NCI-H2196 treated with DMSO at 0.1 percent for 48 hours (cell line): Measurements from ENCODE around the gene LSM7.

Experiments used
- DNase-seq: peaks from one replicate; lab custom pipeline; 2025; ENCODE audit not compliant: unreplicated experiment; lab: John Stamatoyannopoulos, UW

LSM7 gene

DNA sequence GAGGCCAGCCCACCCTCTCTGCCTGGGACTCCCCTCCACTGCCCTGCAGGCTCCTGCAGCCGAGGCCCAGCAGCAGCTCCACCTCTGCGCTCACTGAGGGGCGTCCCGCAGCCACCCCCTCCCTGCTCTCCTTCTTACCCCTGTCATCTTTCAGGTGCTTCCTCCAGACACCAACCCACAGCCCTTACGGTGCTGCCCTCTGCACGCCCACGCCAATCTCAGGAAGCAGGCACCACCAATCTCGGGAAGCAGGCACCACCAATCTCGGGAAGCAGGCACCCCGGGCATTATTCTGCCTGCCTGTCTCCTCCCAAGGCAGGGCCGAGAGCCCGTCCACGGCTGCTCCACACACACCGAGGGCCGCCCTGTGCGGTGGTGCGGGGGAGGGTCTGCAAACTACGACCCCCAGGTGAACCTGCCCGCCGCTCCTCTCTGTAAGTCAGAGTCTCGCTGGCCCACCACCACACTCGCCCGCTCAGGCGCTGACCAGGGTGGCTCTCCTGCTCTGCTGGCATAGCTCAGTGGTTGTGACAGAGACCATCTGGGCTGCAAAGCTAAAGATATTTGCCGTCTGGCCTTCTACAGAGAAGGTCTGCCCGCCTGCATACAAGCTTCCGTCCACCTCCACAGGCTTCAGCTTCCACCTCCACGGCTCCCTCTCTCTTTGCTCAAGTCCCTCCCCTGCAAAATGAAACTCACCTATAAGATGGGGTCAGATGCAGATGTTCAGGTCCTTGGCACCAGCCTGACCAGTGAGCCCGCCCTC lies 2.9 kb downstream of the LSM7 start:
- DNase-seq = no peak

DNA sequence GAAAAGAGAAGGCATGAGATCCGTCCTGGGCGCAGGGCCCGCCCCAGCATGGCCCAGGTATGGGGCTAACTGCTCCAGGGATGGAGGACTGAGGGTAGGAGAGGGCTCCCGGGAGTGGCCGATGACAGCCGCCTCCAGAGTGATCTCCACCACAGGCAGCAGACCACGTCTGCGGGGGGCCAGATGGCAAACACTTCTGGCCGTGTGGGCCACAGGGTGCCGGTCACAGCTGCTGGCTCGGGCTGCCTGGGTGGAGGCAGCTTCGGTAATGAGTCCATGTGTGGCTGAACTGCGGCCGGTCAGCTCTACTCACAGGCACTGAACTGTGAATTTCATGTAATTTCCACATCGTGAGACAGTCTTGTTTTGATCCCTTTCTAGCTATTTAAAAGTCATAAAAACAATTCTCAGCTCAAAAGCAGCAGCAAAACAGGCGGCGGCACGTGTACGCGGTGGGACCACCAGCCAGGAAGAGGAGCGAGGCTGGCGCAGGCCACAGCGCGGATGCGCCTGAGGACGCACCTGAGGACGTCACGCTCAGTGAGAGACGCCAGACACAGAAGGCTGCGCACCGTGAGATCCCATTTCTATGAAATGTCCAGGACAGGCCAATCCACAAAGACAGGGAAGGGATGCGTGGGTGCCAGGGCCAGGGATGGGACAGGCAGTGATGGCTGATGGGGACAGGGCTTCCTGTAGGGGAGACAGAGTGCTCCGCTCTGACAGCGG lies 4.0 kb downstream of the LSM7 start:
- no peak for DNase-seq

- no peak for DNase-seq
Observed at GRCh38 chr19:2323707-2324106, 4.7 kb downstream of the LSM7 start.

DNA sequence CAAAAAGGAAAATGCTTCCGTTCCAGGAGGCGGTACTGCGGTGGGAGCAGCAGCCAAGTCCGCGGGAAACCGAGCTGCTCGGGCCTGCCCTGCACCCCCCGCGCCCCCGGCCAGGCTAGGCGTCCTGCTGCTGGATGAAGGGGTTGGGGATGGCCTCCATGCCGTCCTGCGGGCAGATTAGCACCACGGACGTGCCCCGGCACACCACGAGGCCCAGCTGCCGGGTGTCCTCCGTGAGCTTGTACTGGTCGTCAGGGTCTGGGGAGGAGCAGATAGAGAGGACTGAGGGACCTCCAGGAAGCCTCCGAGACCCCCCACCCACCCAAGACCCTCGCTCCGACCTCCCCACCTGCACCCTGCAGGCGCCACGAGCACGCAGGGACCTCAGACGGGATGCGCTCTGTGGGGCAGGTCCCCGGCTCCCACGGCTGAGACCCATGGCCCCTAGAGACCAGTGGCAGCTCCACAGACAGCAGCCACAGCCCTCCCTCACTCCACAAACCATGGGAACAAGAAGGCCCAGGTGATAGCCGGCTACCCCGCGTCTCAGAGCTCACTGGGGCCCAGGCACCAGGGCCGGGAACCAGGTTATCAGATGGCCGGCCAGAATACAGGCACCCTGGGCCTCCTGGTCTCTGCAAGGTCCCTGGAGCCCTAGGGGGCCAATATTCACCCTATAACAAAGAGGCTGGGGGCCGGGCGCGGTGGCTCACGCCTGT lies 6.7 kb downstream of the LSM7 start:
- no peak for DNase-seq

DNA sequence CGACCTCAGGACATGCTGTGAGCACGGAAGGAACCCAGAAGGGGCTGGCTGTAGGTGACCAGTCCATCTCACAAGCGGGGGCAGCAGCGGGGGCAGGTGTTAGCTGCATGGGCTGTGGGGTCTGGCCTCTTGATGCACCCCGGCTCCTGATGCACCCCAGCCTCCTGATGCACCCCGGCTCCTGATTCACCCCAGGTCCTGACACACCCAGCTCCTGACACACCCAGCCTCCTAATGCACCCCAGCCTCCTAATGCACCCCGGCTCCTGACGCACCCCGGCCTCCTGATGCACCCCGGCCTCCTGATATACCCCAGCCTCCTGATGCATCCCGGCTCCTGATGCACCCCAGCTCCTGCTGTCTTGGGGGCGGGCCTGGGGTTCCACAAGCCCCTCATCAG lies 7.4 kb downstream of the LSM7 start:
- DNase-seq = no peak

DNA sequence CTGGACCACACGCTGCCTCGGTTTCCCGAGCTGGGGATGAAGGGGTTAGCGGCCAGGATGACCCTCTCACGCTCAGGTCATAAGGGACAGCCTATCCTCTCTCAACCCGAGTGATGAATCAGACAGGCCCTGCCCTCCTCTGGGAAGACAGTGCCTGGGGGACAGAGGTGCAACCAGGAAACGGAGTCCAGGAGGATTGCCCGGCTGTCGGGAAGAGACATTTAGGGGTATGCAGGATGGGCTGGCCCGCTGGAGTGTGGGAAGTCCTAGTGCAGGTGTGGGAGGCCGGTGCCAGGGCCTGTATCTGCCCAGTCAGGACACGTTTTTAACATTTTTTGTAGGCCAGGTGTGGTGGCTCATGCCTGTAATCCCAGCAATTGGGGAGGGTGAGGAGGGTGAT lies 8.3 kb downstream of the LSM7 start:
- DNase-seq = no peak

DNA sequence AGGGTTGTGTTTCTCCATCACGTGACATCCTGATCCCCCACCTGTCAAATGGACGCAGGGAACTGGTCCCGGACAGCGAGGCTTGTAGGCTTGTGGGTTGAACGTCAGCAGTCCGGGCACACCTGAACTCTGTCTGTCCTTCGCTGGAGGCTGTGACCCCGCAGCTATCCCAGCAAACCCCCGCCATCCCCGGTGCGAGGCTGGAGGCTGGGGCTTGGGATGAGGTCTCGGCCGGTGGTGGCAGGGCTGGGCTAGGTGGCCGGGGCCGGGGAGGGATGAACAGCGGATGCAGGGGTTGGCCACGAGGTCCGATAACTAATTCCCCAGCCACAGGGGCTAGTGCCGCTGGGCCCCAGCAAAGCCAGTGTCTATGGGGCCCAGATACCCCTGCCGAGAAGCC lies 8.8 kb downstream of the LSM7 start:
- no peak for DNase-seq

GRCh38 chr19:2318923-2319322 lies 9.5 kb downstream of the LSM7 start:
- no peak for DNase-seq

DNA sequence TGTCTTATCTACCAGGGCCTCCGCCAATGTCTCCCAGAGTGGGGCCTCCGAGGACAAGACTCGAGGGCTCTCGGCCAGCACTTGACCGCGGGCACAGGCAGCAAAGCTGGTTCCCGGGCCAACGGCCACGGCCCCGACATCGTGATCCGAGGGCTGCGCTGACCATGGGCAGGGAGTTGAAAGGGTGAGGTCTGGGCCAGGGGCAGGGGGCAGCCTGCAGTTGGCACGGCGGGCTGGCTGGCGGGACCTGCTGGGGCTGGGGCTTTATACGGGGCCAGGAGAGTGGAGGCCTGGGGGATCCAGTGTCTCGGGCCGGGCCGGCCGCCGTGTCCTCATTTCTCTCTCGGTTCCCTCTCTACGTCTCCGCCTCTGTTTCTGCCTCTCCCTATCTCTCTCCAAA lies 10.6 kb downstream of the LSM7 start:
- no peak for DNase-seq

GRCh38 chr19:2317300-2317699 lies 11.1 kb downstream of the LSM7 start:
- no peak for DNase-seq

DNA sequence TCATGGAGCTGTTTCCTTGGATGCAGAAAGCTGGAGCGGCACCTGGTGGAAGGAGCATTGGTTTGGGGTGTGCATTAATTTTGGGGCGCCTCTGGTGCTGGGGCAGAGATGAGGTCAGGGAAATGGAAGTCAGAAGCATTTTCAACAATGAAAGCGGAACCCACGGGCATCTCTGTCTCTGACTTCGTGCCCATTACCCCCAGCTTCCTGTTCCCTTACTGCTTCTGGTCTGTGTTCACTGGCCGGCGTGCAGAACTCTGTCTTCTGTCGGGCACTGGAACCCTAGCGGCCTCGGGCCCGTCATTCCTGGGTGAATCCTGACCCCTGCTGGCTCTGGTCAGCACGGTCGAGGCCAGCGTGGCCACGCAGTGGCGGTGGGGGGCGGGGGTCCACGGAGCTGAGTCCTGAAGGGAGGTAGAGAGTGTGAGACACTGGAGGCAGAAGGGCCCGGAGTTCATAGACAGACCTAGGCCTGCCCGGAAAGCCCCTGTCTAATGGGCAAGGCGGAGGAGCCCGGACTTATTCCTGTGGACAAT lies 12.5 kb downstream of the LSM7 start:
- DNase-seq = no peak

- DNase-seq = no peak
Observed at GRCh38 chr19:2315121-2315817, 13.1 kb downstream of the LSM7 start.

DNA sequence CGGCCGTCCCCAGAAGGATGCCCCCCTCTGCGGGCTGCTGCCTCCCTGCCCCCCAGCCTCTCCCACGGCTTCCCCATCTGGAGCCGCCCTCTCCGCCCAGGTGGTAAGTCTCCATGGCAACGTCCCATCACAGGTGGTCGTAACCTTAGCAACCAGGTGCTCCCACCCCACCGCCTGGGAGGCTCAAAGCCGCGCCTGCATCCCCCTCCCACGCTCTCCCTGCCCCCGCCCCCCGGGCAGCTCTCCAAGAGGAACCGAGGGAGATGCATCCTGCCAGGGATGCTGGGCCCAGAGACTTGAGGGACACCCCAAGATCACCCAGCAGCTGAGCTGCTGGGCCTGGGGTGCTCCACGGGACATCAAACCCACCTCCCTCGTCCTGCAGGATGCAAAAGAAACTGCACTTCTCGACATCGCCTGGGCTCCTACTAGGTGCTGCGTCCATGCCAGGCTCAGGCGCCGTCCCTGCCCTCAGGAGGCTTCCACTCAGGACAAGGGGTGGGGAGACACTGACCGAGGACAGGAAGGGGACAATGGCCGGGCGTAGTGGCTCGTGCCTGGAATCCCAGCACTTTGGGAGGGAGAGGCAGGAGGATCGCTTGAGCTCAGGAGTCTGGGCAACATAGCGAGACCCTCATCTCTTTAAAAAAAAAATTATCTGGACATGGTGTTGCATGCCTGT lies 15.4 kb downstream of the LSM7 start:
- DNase-seq = no peak

DNA sequence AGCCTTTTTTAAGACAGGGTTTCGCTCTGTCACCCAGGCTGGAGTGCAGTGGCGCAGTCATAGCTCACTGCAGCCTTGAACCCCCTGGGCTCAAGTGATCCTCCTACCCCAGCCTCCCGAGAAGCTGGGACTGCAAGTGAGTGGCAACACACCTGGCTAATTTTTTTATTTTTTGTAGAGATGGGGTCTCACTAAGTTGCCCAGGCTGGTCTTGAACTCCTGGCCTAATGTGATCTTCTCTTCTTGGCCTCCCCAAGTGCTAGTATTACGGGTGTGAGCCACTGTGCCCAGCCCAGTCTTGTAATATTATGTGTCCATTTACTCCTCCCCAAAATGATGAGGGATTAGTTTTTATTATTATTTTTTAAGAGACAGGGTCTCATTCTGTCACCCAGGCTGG lies 17.3 kb downstream of the LSM7 start:
- no peak for DNase-seq

DNA sequence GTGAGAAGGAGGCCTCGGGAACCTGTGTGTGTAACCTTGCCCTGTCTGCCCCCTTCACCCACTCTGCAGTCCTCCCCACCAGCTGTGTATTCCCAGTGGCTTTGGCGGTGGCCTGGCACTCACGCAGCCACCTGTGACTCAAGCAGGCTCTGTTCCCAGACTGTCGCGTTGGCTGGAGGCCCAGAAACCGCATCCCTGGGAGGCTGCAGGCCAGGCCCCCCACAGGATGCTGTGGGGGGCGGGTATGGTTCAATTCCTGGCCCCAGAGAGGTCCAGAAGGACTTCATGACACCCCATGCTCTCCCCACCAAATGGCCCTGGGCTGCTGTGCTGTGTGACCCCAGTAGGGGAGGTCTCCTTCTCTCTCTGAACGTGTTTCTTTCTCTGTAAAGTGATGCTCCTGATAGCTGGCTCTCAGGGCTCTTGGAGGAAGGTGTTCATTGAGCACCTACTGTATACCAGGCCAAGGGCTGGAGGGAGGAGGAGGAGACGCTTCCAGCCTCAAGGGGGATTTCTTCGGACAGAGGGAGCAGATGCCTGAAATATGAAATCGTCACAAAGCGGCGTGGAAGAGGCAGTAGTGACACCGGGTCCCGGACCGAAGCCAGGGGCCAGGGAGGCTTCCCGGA lies 18.5 kb downstream of the LSM7 start:
- DNase-seq = peak; percentile 28

- DNase-seq = no peak
Observed at GRCh38 chr19:2308114-2308556, 20.3 kb downstream of the LSM7 start, which contains the start of gene LINGO3. TSS of gene LINGO3 (minus strand) at chr19:2308154. CDS start at chr19:2291776, 16,378 bp downstream.

DNA sequence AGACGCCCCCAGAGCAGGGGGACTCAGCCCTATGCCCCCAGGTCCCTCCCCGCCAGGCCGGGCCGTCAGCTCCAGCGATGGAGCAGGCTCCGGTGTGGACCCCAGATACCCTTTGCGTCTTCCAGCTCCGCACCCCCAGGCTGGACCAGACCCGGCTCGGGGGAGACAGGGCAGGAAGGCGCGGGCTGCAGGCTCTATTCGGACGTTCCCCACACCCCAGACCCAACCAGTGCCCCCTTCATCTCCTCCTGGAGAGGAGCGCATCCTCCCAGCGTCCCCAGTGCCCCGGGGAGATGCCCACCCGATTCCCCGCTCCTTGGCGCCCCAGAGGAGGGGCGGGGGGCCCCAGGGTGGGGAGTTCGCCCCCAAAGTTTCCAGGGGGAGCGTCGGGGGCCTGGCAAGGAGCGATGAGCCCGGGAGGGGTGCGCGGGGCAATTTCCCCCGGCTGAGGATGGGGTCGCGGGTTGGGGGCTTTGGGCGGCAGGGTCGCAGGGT lies 20.8 kb downstream of the LSM7 start:
- DNase-seq = no peak

DNA sequence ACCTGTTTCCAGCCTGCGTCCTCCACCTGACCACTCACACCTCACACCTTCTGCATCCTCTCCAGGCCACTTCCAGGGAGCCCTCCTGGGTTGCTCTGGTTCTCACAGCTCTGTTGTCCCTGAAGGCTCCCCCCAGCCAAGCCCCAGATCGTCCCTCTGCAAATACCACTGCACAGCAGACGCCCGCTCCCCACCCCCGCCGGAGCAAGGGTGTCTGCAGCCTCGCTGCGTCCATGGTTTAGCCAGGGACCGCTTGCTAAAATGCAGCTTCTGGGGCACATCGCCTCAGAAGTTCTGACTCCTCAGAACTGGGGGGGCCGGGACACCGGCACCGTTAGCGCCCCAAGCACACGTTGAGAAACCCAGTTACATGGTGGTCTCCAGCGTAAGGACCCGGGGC lies 21.4 kb downstream of the LSM7 start:
- no peak for DNase-seq

- no peak for DNase-seq
Observed at GRCh38 chr19:2306281-2306806, 22.0 kb downstream of the LSM7 start.
